Common myeloid progenitor, CD34-positive (primary cell): ENCODE data around the gene ZFAND3.

Experiments used
- CTCF ChIA-PET: fragments of 350-600 bp; sonication (Branson Sonifier 250); formaldehyde crosslinking; loops from one replicate; lab custom pipeline; 2021; ENCODE audit warnings: antibody characterized with exemption; lab: Charles Lee
- POLR2A ChIA-PET: fragments of 350-600 bp; sonication (Branson Sonifier 250); formaldehyde crosslinking; loops from one replicate; lab custom pipeline; 2021; ENCODE audit warnings: antibody characterized with exemption; lab: Charles Lee
- DNase-seq, 3 donors: peaks; one replicate each; pipeline versions ENCODE4 v3.0.0 to v3.0.0-alpha.2; 2013
- H3K27ac ChIP-seq, 2 experiments: 1 replicate in 1 of 2; 2 replicates in 1 of 2; pipeline ENCODE4 v1.7.0; 2013; ENCODE audit warnings: inconsistent platforms in 2 of 2, low read length in 2 of 2, mild to moderate bottlenecking in 2 of 2, low read depth in 1 of 2, moderate library complexity in 1 of 2; ENCODE audit not compliant: severe bottlenecking in 2 of 2, insufficient read depth in 1 of 2, poor library complexity in 1 of 2
- H3K27me3 ChIP-seq, 5 experiments: replicated peaks in 2 of 5; 1 replicate in 3 of 5; 2 replicates in 2 of 5; pipeline versions ENCODE4 v1.6.1 to v1.7.0; 2013; ENCODE audit warnings: low read length in 4 of 5, mild to moderate bottlenecking in 2 of 5, moderate library complexity in 2 of 5, inconsistent platforms in 1 of 5; ENCODE audit not compliant: insufficient read depth in 5 of 5, control insufficient read depth in 4 of 5
- H3K36me3 ChIP-seq, 4 experiments: 1 replicate in 2 of 4; 2 replicates in 2 of 4; pipeline versions ENCODE4 v1.6.1 to v1.7.0; 2013; ENCODE audit warnings: low read length in 3 of 4, control low read depth in 1 of 4, mild to moderate bottlenecking in 1 of 4; ENCODE audit not compliant: control insufficient read depth in 4 of 4, insufficient read depth in 4 of 4
- H3K4me1 ChIP-seq, 4 experiments: 1 replicate in 3 of 4; 2 replicates in 1 of 4; pipeline versions ENCODE4 v1.6.1 to v1.7.1; 2013; ENCODE audit warnings: low read length in 3 of 4, mild to moderate bottlenecking in 3 of 4, control low read depth in 1 of 4, inconsistent platforms in 1 of 4, moderate library complexity in 1 of 4; ENCODE audit not compliant: control insufficient read depth in 4 of 4, insufficient read depth in 4 of 4; ENCODE audit errors: control extremely low read depth in 1 of 4
- H3K4me3 ChIP-seq, 7 experiments: 1 replicate in 4 of 7; 2 replicates in 3 of 7; pipeline versions ENCODE4 v1.5.1 to v1.7.0; 2013; ENCODE audit warnings: mild to moderate bottlenecking in 7 of 7, low read length in 6 of 7, moderate library complexity in 6 of 7, inconsistent platforms in 2 of 7, low read depth in 2 of 7, control low read depth in 1 of 7; ENCODE audit not compliant: insufficient read depth in 4 of 7, control insufficient read depth in 1 of 7; ENCODE audit errors: extremely low read depth in 1 of 7
- H3K9me3 ChIP-seq, 5 experiments: 1 replicate in 4 of 5; 2 replicates in 1 of 5; pipeline versions ENCODE4 v1.6.1 to v1.7.1; 2013; ENCODE audit warnings: low read length in 4 of 5, mild to moderate bottlenecking in 2 of 5, inconsistent platforms in 1 of 5, low read depth in 1 of 5, moderate library complexity in 1 of 5; ENCODE audit not compliant: control insufficient read depth in 4 of 5, insufficient read depth in 2 of 5; ENCODE audit errors: control extremely low read depth in 1 of 5
- WGBS: methylation state at CpG from one replicate; pipeline ENCODE4 v1.1.5; 2013; ENCODE audit not compliant: insufficient coverage; 5-methylcytosine and 5-hydroxymethylcytosine counted together

The ZFAND3 gene

GRCh38 chr6:37787216-37787615 is 32.3 kb upstream of the ZFAND3 start:
- H3K36me3 ChIP-seq = no peaks in the 10 kb centered on the region
- no CpG with 5 or more reads among the region's 2 CpGs for WGBS
- no peak for DNase-seq
- no peak overlapping the region for H3K27ac ChIP-seq
- peaks cover 0 to 26% (median 20%) of the 10 kb centered on the region in 4 experiments for H3K4me1 ChIP-seq
- H3K4me3 ChIP-seq = no peak overlapping the region
- POLR2A ChIA-PET = no interaction called here
- H3K9me3 ChIP-seq = no peaks in the 10 kb centered on the region
- CTCF ChIA-PET = interaction anchor here (0.9 kb wide), 1 partner anchor 18 kb away, joined by 4 read pairs; no protein-coding TSS in a partner anchor
- H3K27me3 ChIP-seq = peaks cover 0 to 15% (median 10%) of the 10 kb centered on the region in 5 experiments

- POLR2A ChIA-PET = no interaction called here
- Histone ChIP-seq H3K4me1 (peaks cover 0 to 21% (median 17%) of the 10 kb centered on the region in 4 experiments), H3K4me3 (no peak overlapping the region), H3K27me3 (peaks cover 0 to 15% (median 10%) of the 10 kb centered on the region in 5 experiments), H3K9me3 (no peaks in the 10 kb centered on the region), H3K36me3 (no peaks in the 10 kb centered on the region), H3K27ac (no peak overlapping the region)
- DNase-seq = no peak
- WGBS = 75% methylated on average over 2 of the region's 2 CpGs
- CTCF ChIA-PET = interaction anchor here (0.9 kb wide), 1 partner anchor 706 kb away, joined by 3 read pairs; no protein-coding TSS in a partner anchor
These were observed 31.3 kb upstream of the ZFAND3 start for GRCh38 chr6:37788259-37788658.

- H3K27ac ChIP-seq = no peak overlapping the region
- 31% methylated on average over 9 of the region's 10 CpGs for WGBS
- H3K9me3 ChIP-seq = no peaks in the 10 kb centered on the region
- peak; percentile 91 to 96 (median 96) for DNase-seq
- ChIA-PET CTCF (interaction anchor here (0.6 to 2.2 kb wide), 21 partner anchors 9 to 779 kb away, joined by 3 to 8 read pairs (median 4); partner anchors contain the start of gene ZFAND3), POLR2A (interaction anchor here (1.0 kb wide), 1 partner anchor 29 kb away, joined by 3 read pairs; no protein-coding TSS in a partner anchor)
- no peak overlapping the region for H3K4me3 ChIP-seq
- peaks cover 0 to 7% (median 4%) of the 10 kb centered on the region in 4 experiments for H3K4me1 ChIP-seq
- no peaks in the 10 kb centered on the region for H3K27me3 ChIP-seq
- no peaks in the 10 kb centered on the region for H3K36me3 ChIP-seq
These were observed 28.2 kb upstream of the ZFAND3 start for GRCh38 chr6:37791156-37791919.

GRCh38 chr6:37792457-37793033 is 27.0 kb upstream of the ZFAND3 start:
- Histone ChIP-seq H3K36me3 (no peaks in the 10 kb centered on the region), H3K27me3 (no peaks in the 10 kb centered on the region), H3K9me3 (no peaks in the 10 kb centered on the region), H3K4me1 (peaks cover 0 to 7% (median 4%) of the 10 kb centered on the region in 4 experiments), H3K4me3 (no peak overlapping the region), H3K27ac (no peak overlapping the region)
- peak in 1 of 3 donors; percentile 15 for DNase-seq
- ChIA-PET CTCF (interaction anchor here (0.7 to 1.3 kb wide), 5 partner anchors 11 to 86 kb away, joined by 3 to 4 read pairs (median 3); no protein-coding TSS in a partner anchor), POLR2A (no interaction called here)
- 96% methylated on average over 4 of the region's 5 CpGs for WGBS

GRCh38 chr6:37793067-37793466 is 26.5 kb upstream of the ZFAND3 start:
- CTCF ChIA-PET = interaction anchor here (0.7 to 1.9 kb wide), 5 partner anchors 11 to 86 kb away, joined by 3 to 5 read pairs (median 4); no protein-coding TSS in a partner anchor
- H3K4me1 ChIP-seq = peaks cover 0 to 7% (median 4%) of the 10 kb centered on the region in 4 experiments
- POLR2A ChIA-PET = no interaction called here
- H3K27me3 ChIP-seq = no peaks in the 10 kb centered on the region
- no peak for DNase-seq
- H3K36me3 ChIP-seq = no peaks in the 10 kb centered on the region
- H3K27ac ChIP-seq = no peak overlapping the region
- no peak overlapping the region for H3K4me3 ChIP-seq
- H3K9me3 ChIP-seq = no peaks in the 10 kb centered on the region
- WGBS = 96% methylated on average over 6 of the region's 6 CpGs

GRCh38 chr6:37794825-37795224 is 24.7 kb upstream of the ZFAND3 start:
- no CpG with 5 or more reads among the region's 1 CpG for WGBS
- Histone ChIP-seq H3K27me3 (no peaks in the 10 kb centered on the region), H3K4me3 (no peak overlapping the region), H3K4me1 (peaks cover 0 to 7% (median 4%) of the 10 kb centered on the region in 4 experiments), H3K9me3 (no peaks in the 10 kb centered on the region), H3K27ac (no peak overlapping the region), H3K36me3 (no peaks in the 10 kb centered on the region)
- CTCF ChIA-PET = interaction anchor here (1.9 kb wide), 1 partner anchor 9 kb away, joined by 5 read pairs; no protein-coding TSS in a partner anchor
- DNase-seq = no peak
- POLR2A ChIA-PET = no interaction called here
